PFSK-1 (cell line): ENCODE measurements around the gene PDE3A.

Experiments
- FOXP2 ChIP-seq: optimal IDR thresholded peaks from 2 replicates; pipeline ENCODE3; 2011; ENCODE audit warnings: borderline replicate concordance, control low read depth, inconsistent platforms; ENCODE audit not compliant: insufficient read depth; ENCODE audit errors: extremely low read length, extremely low read depth
- POLR2AphosphoS5 ChIP-seq: IDR thresholded peaks from 2 replicates; pipeline ENCODE4 v1.6.1; 2012; ENCODE audit warnings: low read depth, mild to moderate bottlenecking, control low read depth, low read length, moderate library complexity
- REST ChIP-seq, 2 experiments: IDR thresholded peaks; 2 replicates each; pipeline versions ENCODE4 v1.6.1 to v1.8.0; 2011 to 2012; ENCODE audit warnings: low read depth in 2 of 2, low read length in 2 of 2, control low read depth in 1 of 2, inconsistent platforms in 1 of 2, mild to moderate bottlenecking in 1 of 2, moderate library complexity in 1 of 2; ENCODE audit not compliant: insufficient read depth in 1 of 2
- SIN3A ChIP-seq: IDR thresholded peaks from 2 replicates; pipeline ENCODE4 v1.6.1; 2012; ENCODE audit warnings: mild to moderate bottlenecking, low read length, moderate library complexity, borderline replicate concordance; ENCODE audit not compliant: insufficient read depth
- TAF1 ChIP-seq: IDR thresholded peaks from 2 replicates; pipeline ENCODE4 v1.6.1; 2012; ENCODE audit warnings: low read length, control low read depth, borderline replicate concordance; ENCODE audit not compliant: insufficient read depth

GRCh38 chr12:20463913-20464524 lies 95.7 kb downstream of the PDE3A start:
- TF ChIP-seq TAF1 (no peak), REST (IDR thresholded peaks at IDR 0.05; ENCODE audit: insufficient read depth in 1 of 2, low read depth in 2 of 2, low read length in 2 of 2) (no peak), SIN3A (no peak), POLR2AphosphoS5 (no peak), FOXP2 (no peak)
